Naive thymus-derived CD4-positive, alpha-beta T cell (primary cell): ENCODE measurements around the gene XXYLT1. TPM values are rescaled to one million over a fixed set of nuclear protein-coding genes. Genes with fewer than 3 reads are reported as not detected.

Experiments used
- ATAC-seq: fragments of 150-1000 bp; cut with Tn5 transposase; 2 replicates; pipeline ENCODE4 v1.10.0; 2021; ENCODE audit warnings: mild to moderate bottlenecking, moderate library complexity
- CTCF ChIA-PET: fragments of 350-600 bp; sonication (Branson Sonifier 250); formaldehyde crosslinking; loops from one replicate; lab custom pipeline; 2021; ENCODE audit warnings: antibody characterized with exemption; lab: Charles Lee
- POLR2A ChIA-PET: fragments of 350-600 bp; sonication (Branson Sonifier 250); formaldehyde crosslinking; loops from one replicate; lab custom pipeline; 2021; ENCODE audit warnings: antibody characterized with exemption, inconsistent platforms; lab: Charles Lee
- DNase-seq, 9 donors: peaks; one replicate each; pipeline versions ENCODE4 v3.0.0 to v3.0.0-alpha.2; 2020 to 2022; ENCODE audit warnings: mixed read lengths in 1 of 9
- H3K27ac ChIP-seq: one replicate; pipeline ENCODE4 v1.7.0; 2013; ENCODE audit warnings: mild to moderate bottlenecking, low read depth, low read length, moderate library complexity
- H3K27me3 ChIP-seq, 2 donors: one replicate each; pipeline ENCODE4 v1.7.0; 2013; ENCODE audit warnings: low read length in 2 of 2, mild to moderate bottlenecking in 2 of 2, moderate library complexity in 2 of 2; ENCODE audit not compliant: control insufficient read depth in 2 of 2, insufficient read depth in 2 of 2
- H3K36me3 ChIP-seq, 3 experiments: 1 replicate in 2 of 3; 2 replicates in 1 of 3; pipeline ENCODE4 v1.7.0; 2013; ENCODE audit warnings: low read length in 3 of 3, mild to moderate bottlenecking in 3 of 3, moderate library complexity in 1 of 3; ENCODE audit not compliant: insufficient read depth in 3 of 3, control insufficient read depth in 2 of 3
- H3K4me1 ChIP-seq, 2 donors: one replicate each; pipeline ENCODE4 v1.7.0; 2013; ENCODE audit warnings: low read length in 2 of 2, mild to moderate bottlenecking in 2 of 2, moderate library complexity in 1 of 2; ENCODE audit not compliant: control insufficient read depth in 2 of 2, insufficient read depth in 2 of 2
- H3K4me3 ChIP-seq: 2 replicates; pipeline ENCODE4 v1.7.0; 2013; ENCODE audit warnings: mild to moderate bottlenecking, low read length
- H3K9me3 ChIP-seq, 3 experiments: 1 replicate in 2 of 3; 2 replicates in 1 of 3; pipeline ENCODE4 v1.7.0; 2013; ENCODE audit warnings: low read length in 3 of 3; ENCODE audit not compliant: control insufficient read depth in 2 of 3
- H3K27ac Mint-ChIP-seq, 9 donors: one replicate each; pipeline ENCODE4 v1.8.0; 2020 to 2022; ENCODE audit warnings: mixed read lengths in 9 of 9, mild to moderate bottlenecking in 8 of 9, moderate library complexity in 5 of 9, inconsistent platforms in 2 of 9
- H3K27me3 Mint-ChIP-seq, 5 donors: one replicate each; pipeline ENCODE4 v1.8.0; 2021 to 2022; ENCODE audit warnings: mixed read lengths in 5 of 5, mild to moderate bottlenecking in 1 of 5
- H3K36me3 Mint-ChIP-seq, 5 donors: one replicate each; pipeline ENCODE4 v1.8.0; 2020 to 2022; ENCODE audit warnings: mixed read lengths in 5 of 5, mild to moderate bottlenecking in 3 of 5, inconsistent platforms in 1 of 5
- H3K4me1 Mint-ChIP-seq, 7 donors: one replicate each; pipeline ENCODE4 v1.8.0; 2020 to 2022; ENCODE audit warnings: mixed read lengths in 7 of 7, mild to moderate bottlenecking in 3 of 7, inconsistent platforms in 1 of 7
- H3K4me3 Mint-ChIP-seq, 10 donors: one replicate each; pipeline ENCODE4 v1.8.0; 2020 to 2022; ENCODE audit warnings: mild to moderate bottlenecking in 10 of 10, mixed read lengths in 10 of 10, moderate library complexity in 6 of 10, inconsistent platforms in 2 of 10
- H3K9me3 Mint-ChIP-seq, 11 donors: one replicate each; pipeline ENCODE4 v1.8.0; 2020 to 2022; ENCODE audit warnings: mixed read lengths in 11 of 11, mild to moderate bottlenecking in 4 of 11, inconsistent platforms in 1 of 11, moderate library complexity in 1 of 11
- intact Hi-C, 2 donors: fragments of 100-400 bp; cut with micrococcal nuclease; formaldehyde crosslinking; loops; one replicate each; pipeline ENCODE4 v1.15.1; 2023
- polyA plus RNA-seq, 2 donors: library from polyadenylated mRNA; unstranded; fragments of 300-500 nt; fragmentation: Illumina TruSeq; gene quantifications; one replicate each; pipeline ENCODE4 v1.2.3, GENCODE V29; 2021
- total RNA-seq, 6 experiments: library from RNA in 5 of 6; stranded (reverse) in 5 of 6; gene quantifications; 1 replicate in 5 of 6; 2 replicates in 1 of 6; pipeline ENCODE4 v1.2.3 and lab custom pipeline; 2021 to 2026

XXYLT1 gene
- total and polyA plus RNA-seq, 7 experiments from 2014 or later: 4.1 to 11.7 (median 7.2) TPM

DNA sequence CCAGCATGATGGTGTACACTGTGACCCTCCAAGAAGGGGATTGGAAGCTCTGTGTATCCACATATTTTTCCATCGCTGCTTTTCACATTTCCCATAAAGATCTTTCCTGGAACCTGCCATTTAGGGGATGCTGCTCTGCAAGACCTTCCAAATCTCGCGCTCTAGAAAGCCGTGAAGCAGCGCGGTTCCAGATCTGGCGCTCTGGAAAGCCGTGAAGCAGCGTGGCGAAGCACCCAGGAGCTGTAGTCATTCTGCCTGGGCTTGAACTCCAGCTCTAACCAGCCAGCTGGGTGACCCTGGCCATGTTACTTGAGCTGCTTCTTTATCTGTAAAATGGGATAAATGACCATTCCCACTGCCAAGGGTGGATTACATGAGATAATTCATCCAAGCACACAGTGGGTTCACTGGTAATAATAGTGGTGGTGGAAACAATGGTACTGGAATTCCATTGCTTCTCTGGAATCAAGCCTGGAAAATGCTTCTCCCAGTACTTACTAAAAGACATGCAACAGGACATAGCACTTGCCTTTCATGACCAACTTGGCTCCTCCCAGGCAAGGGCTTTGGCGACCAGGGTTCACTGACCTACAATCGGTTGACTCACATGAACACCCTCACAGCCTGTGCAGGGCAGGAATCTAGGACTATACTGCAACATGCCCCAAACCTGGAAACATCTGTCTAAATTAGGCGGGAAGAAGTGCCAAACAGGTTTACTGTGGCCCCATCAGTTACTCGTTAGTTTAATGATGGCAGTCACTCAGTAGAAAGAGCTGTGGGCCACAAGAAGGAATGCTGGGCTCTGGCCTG lies 70.7 kb downstream of the XXYLT1 start:
- Mint-ChIP-seq H3K27me3 (no peaks in the 10 kb centered on the region), H3K27ac (no peak overlapping the region), H3K4me3 (peak overlapping the region in 1 of 10 donors; percentile 22), H3K36me3 (peaks cover 0 to 12% (median 4%) of the 10 kb centered on the region in 5 donors), H3K4me1 (peaks cover 0 to 14% (median 0%) of the 10 kb centered on the region in 7 donors), H3K9me3 (no peaks in the 10 kb centered on the region)
- ATAC-seq: no peak
- no peaks in the 10 kb centered on the region for H3K9me3 ChIP-seq
- DNase-seq: no peak
- no peaks in the 10 kb centered on the region for H3K36me3 ChIP-seq
- H3K4me1 ChIP-seq: peaks cover 0 to 4% of the 10 kb centered on the region in 2 donors
- ChIA-PET CTCF (no interaction called here), POLR2A (no interaction called here)
- intact Hi-C loops: no loop called here
- H3K4me3 ChIP-seq: no peak overlapping the region
- no peak overlapping the region for H3K27ac ChIP-seq
- H3K27me3 ChIP-seq: no peaks in the 10 kb centered on the region

DNA sequence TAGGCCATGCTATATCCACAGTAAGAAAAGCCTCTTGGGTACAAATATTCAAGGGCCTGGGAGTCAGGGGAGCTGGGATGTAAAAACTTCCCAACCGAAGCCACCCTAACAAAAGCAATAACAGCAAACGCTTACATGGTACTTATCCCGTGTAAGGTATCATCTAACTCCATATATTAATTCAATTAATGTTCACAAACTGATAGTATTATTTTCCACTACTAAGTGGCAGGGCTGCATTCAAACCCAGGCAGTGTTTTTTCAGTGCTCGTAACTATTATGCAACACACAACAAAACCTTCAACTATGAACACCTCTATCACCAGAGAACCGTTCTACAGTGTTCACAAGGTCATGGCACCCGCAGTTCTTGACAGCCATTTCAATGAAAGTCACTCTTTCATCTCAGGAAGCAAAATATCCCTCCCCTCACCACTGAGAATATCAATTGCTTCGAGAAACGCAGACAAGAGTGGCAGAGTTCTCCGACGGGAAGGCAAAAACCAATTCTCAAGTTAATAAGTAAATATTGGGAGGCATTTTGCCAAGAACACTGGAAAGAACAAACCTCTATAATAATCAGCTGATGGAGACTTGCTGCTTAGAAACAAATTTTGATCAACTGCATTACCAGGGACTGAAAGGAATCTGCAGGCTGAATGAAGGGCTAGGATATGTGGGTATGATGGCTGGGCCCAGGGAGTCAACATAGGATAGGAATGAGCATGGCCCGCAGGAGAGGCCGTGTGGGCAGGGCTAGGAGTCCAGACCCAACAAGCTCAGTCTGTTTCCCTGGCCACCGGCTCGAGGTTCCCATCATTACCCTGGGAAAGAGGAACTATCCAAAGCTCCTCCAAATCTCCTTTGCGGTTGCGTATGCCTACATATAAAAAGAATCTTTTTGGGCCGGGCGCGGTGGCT lies 72.3 kb downstream of the XXYLT1 start:
- intact Hi-C loops: no loop called here
- DNase-seq (no peak), ATAC-seq (no peak)
- Histone ChIP-seq H3K36me3 (no peaks in the 10 kb centered on the region), H3K9me3 (no peaks in the 10 kb centered on the region), H3K27me3 (no peaks in the 10 kb centered on the region), H3K27ac (no peak overlapping the region), H3K4me1 (peaks cover 0 to 4% of the 10 kb centered on the region in 2 donors), H3K4me3 (no peak overlapping the region)
- H3K4me3 Mint-ChIP-seq: no peak overlapping the region
- H3K9me3 Mint-ChIP-seq: peaks cover 0 to under 1% (median 0%) of the 10 kb centered on the region in 11 donors
- ChIA-PET CTCF (no interaction called here), POLR2A (no interaction called here)
- H3K27me3 Mint-ChIP-seq: no peaks in the 10 kb centered on the region
- no peak overlapping the region for H3K27ac Mint-ChIP-seq
- peaks cover 0 to 12% (median 4%) of the 10 kb centered on the region in 5 donors for H3K36me3 Mint-ChIP-seq
- peaks cover 5 to 17% (median 8%) of the 10 kb centered on the region in 7 donors for H3K4me1 Mint-ChIP-seq

DNA sequence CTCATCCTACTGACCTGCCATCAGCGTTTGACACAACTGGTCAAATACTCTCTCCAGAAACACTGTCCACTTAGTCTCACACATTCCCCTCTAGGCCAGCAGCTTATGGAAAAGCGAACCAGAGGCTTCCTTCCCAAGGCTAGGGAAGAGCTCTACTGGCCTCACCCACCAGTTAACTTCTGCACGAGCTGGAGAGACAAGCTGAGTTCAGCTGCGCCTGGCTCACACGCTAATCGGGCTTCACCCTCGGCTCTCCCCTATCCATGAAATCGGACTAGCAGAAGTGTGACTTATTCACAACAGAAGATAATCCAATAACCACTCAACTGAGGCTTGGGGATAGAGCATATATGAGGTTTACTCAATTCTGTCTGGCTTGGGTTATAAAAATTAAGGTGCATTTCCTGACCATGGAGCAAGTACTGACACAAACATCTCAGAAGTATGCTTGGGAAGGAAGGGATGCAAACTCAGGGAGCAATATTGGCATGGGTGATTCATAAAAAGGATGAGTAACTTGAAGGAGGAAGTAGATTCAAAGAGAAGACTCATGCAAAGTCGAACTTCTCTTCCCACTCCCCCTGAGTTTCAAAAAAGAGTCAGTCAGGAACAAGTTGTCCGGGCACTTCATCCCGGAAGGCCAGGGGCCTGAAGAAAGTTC lies 73.1 kb downstream of the XXYLT1 start:
- DNase-seq (no peak), ATAC-seq (peak; percentile 32)
- Mint-ChIP-seq H3K4me3 (no peak overlapping the region), H3K9me3 (peaks cover 0 to 1% (median 0%) of the 10 kb centered on the region in 11 donors), H3K27me3 (no peaks in the 10 kb centered on the region), H3K27ac (no peak overlapping the region), H3K4me1 (peaks cover 5 to 17% (median 8%) of the 10 kb centered on the region in 7 donors), H3K36me3 (peaks cover 0 to 12% (median 4%) of the 10 kb centered on the region in 5 donors)
- ChIA-PET CTCF (no interaction called here), POLR2A (interaction anchor here (0.6 kb wide), 1 partner anchor 863 kb away, joined by 3 read pairs; no protein-coding TSS in a partner anchor)
- no peaks in the 10 kb centered on the region for H3K4me1 ChIP-seq
- no peak overlapping the region for H3K4me3 ChIP-seq
- intact Hi-C loops: no loop called here
- H3K36me3 ChIP-seq: no peaks in the 10 kb centered on the region
- no peaks in the 10 kb centered on the region for H3K27me3 ChIP-seq
- H3K9me3 ChIP-seq: no peaks in the 10 kb centered on the region
- no peak overlapping the region for H3K27ac ChIP-seq

DNA sequence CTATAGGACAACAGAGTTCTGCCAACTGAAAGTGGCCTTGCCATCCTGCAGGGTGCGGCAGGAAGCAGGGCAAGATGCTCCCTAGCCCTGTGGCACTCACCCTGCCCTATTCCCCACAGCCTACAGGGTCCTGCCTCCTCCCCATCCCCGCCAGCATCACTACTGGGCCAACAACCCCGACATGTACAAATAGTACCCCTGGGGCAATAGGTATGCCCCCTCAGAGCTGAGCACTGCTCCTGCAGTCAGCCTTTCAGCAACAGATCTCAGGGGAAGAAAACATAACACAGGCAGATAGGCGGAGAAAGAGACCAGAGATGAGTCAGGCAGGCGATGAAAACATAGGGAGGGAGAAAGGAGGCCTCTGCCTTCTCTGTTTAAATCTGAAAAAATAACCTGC lies 74.7 kb downstream of the XXYLT1 start:
- Histone ChIP-seq H3K4me1 (no peaks in the 10 kb centered on the region), H3K9me3 (peaks cover 0 to 5% (median 0%) of the 10 kb centered on the region in 3 experiments), H3K36me3 (no peaks in the 10 kb centered on the region), H3K27me3 (no peaks in the 10 kb centered on the region), H3K4me3 (no peak overlapping the region), H3K27ac (no peak overlapping the region)
- peaks cover 0 to 14% (median 11%) of the 10 kb centered on the region in 5 donors for H3K36me3 Mint-ChIP-seq
- DNase-seq: no peak
- ChIA-PET CTCF (no interaction called here), POLR2A (no interaction called here)
- peaks cover 0 to 11% (median 7%) of the 10 kb centered on the region in 11 donors for H3K9me3 Mint-ChIP-seq
- intact Hi-C loops: no loop called here
- peak overlapping the region in 1 of 9 donors; percentile 65 for H3K27ac Mint-ChIP-seq
- no peaks in the 10 kb centered on the region for H3K27me3 Mint-ChIP-seq
- no peak for ATAC-seq
- H3K4me1 Mint-ChIP-seq: peaks cover 5 to 17% (median 8%) of the 10 kb centered on the region in 7 donors
- no peak overlapping the region for H3K4me3 Mint-ChIP-seq

DNA sequence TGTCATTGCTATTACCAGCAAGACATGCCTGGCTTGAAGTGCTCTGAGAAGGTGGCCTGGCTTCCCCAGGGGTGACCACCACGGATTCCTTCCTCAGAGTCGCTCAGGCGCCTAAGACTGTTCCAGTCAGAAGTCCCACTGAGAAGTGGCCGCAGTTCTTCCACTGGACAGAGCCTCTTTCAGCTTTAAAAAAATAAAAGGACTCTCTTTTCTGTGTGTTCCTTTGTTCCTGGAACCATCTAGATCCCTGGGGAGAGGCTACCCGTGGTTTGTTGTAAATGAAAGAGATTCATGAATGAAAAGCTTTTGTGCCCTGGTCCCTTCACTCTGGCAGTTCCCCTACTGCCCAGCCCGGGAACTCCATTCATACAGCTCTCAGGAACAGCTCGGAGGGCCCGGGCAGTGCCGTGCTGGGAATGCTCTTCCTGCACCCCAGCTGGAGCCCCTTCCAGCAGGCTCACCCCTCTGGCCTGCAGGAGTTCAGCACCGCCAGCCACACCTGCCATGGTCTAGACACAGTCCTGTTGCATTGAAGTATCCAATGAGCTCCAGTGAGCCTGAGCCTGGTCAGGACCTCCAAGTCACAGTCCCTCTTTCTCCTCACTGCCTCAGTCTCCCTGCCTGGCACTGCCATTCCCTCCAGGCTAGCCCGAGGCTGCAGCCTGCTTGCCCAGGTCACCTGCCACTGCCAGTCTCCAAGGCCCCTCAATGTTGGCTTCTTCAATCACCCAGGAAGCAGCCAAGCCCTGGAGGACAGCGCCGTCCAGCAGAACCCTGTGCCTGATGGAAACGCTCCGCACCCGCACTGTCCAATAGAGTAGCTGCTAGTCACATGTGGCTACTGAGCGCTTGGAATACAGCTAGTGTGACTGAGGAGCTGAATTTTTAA lies 75.4 kb downstream of the XXYLT1 start:
- Mint-ChIP-seq H3K9me3 (peaks cover 0 to 16% (median 12%) of the 10 kb centered on the region in 11 donors), H3K36me3 (peaks cover 0 to 14% (median 12%) of the 10 kb centered on the region in 5 donors), H3K27me3 (no peaks in the 10 kb centered on the region), H3K27ac (no peak overlapping the region), H3K4me3 (no peak overlapping the region), H3K4me1 (peaks cover 5 to 17% (median 8%) of the 10 kb centered on the region in 7 donors)
- ATAC-seq: no peak
- no peak overlapping the region for H3K27ac ChIP-seq
- no peak for DNase-seq
- H3K36me3 ChIP-seq: no peaks in the 10 kb centered on the region
- CTCF ChIA-PET: no interaction called here
- H3K4me3 ChIP-seq: no peak overlapping the region
- intact Hi-C loops: no loop called here
- no peaks in the 10 kb centered on the region for H3K27me3 ChIP-seq
- peaks cover 0 to 5% (median 0%) of the 10 kb centered on the region in 3 experiments for H3K9me3 ChIP-seq
- no peaks in the 10 kb centered on the region for H3K4me1 ChIP-seq
- POLR2A ChIA-PET: no interaction called here
